Measurements from ENCODE around the gene ATF2.

ATF2 gene

DNA sequence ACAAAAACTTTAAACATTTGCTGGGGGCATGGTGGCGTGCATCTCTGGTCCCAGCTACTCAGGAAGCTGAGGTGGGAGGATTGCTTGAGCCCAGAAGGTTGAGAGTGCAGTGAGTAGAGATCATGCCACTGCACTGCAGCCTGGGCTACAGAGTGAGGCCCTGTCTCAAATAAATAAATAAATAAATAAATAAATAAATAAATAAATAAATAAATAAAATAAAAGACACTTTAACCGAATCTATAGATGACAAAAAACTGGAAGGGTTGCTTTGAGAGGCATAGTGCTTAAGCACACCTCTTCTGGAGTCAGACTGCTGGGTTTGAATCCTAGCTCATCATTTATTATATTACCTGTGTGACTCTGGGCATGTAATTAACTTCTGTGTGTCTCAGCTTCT lies 141.6 kb downstream of the ATF2 start:
- DNase-seq (ENCODE audit: low spot score): no peak

DNA sequence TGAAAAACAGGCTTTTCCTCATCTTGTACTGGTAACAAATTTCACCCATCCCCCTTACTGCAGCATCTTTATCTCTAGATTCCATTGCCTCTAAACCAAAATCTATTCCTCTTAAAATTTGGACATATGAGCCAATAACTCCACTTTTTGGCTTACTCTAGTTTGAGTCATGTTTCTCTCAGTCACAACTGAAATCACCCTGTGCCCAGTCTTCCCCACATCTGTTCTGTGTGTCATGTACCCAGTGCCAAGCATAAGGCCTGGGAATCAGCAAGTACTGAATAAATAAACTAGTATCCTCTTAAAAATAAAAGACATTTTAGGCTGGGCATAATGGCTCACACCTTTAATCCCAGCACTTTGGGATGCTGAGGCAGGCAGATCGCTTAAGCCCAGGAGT lies 142.1 kb downstream of the ATF2 start:
- no peak for DNase-seq (ENCODE audit: low spot score)

GRCh38 chr2:175025233-175025632 lies 142.8 kb downstream of the ATF2 start:
- no peak for DNase-seq (ENCODE audit: low spot score)

GRCh38 chr2:175022923-175023322 lies 145.1 kb downstream of the ATF2 start:
- DNase-seq (ENCODE audit: low spot score): no peak
